Measurements from ENCODE around the gene PCDHGA5. TPM values are rescaled to one million over a fixed set of nuclear protein-coding genes. Genes with fewer than 3 reads are reported as not detected.
A peak's percentile ranks its signal among the peaks of the same experiment; 100 is the strongest.
"Not testable (repeated sequence)": the region's sequence is repeated elsewhere in the genome, so short reads cannot be mapped to it uniquely, and the experiment has no call there.

PCDHGA5 gene
- total and polyA plus RNA-seq, 11 donors = 1.5 to 9.6 (median 6.4) TPM

DNA sequence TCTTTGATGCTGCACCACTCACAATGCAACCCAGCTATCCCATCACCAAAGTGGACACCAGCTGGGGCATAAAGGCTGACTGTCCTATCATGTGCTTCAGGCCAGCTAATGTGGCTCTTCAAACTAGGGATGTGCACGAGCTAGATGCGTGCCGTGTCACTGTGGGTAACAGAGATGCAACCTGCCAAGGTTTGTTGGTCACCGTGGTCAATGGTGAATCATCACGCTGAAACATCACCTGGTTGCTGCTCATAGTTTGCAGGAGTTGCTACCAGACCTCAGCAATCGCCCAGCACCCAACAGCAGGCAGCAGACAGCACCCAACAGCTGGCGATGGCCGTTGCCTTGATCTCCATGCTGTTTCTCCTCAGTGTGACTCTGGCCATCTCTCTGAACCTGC is 35.7 kb upstream of the PCDHGA5 start:
- Histone ChIP-seq H3K27me3 (peaks cover 0 to 14% (median 0%) of the 10 kb centered on the region in 9 donors), H3K4me1 (peaks cover 0 to 5% (median 0%) of the 10 kb centered on the region in 12 donors), H3K4me3 (no peak overlapping the region), H3K9me3 (peaks cover 0 to 64% (median 23%) of the 10 kb centered on the region in 12 donors), H3K36me3 (peaks cover 0 to 7% (median 0%) of the 10 kb centered on the region in 9 donors), H3K27ac (no peak overlapping the region)
- DNase-seq (no peak), ATAC-seq (no peak)
- TF ChIP-seq POLR2A (IDR thresholded peaks at IDR 0.05) = no peak
- TF ChIP-seq, protein P1, sequence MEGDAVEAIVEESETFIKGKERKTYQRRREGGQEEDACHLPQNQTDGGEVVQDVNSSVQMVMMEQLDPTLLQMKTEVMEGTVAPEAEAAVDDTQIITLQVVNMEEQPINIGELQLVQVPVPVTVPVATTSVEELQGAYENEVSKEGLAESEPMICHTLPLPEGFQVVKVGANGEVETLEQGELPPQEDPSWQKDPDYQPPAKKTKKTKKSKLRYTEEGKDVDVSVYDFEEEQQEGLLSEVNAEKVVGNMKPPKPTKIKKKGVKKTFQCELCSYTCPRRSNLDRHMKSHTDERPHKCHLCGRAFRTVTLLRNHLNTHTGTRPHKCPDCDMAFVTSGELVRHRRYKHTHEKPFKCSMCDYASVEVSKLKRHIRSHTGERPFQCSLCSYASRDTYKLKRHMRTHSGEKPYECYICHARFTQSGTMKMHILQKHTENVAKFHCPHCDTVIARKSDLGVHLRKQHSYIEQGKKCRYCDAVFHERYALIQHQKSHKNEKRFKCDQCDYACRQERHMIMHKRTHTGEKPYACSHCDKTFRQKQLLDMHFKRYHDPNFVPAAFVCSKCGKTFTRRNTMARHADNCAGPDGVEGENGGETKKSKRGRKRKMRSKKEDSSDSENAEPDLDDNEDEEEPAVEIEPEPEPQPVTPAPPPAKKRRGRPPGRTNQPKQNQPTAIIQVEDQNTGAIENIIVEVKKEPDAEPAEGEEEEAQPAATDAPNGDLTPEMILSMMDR (IDR thresholded peaks at IDR 0.05) = no peak
- intact Hi-C loops (cut with DNase I) = loop anchor here in 4 of 10 donors (5.0 to 10.0 kb wide), 3 partner anchors 197 to 237 kb away; no protein-coding TSS in a partner anchor
- 80 to 85% (median 82%) methylated on average over 7 to 8 of the region's 8 CpGs for WGBS, 4 donors

DNA sequence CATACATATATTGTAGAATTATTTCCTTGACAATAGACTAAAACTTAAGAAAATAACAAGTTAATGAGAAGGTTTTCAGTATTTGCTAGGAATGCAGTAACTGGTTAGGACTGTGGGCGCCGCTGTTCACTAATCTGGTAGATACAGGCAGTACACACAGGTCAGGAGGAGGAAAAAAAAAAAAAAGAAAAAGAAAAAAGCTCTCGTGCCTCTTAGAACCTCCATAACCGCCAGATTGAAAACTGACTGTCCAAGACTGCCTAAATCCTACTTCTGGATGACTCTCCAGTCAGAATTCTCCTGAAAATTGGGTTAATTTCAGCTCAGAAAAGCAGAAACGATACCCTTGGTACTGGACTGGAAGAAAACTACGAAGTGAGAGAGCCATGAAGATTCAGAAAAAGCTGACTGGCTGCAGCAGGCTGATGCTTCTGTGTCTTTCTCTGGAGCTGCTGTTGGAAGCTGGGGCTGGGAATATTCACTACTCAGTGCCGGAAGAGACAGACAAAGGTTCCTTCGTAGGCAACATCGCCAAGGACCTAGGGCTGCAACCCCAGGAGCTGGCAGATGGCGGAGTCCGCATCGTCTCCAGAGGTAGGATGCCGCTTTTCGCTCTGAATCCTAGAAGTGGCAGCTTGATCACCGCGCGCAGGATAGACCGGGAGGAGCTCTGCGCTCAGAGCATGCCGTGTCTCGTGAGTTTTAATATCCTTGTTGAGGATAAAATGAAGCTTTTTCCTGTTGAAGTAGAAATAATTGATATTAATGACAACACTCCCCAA is 33.5 kb upstream of the PCDHGA5 start, which contains the start of gene PCDHGA1:
Gene PCDHGA1, plus strand, starts transcription at position 216 of the 782 bp plus-strand sequence.
- H3K4me3 ChIP-seq = peak within 1 kb of the TSS in 10 of 12 donors; percentile 20 to 49 (median 34)
- ATAC-seq (peak; percentile 51 to 70 (median 63)), DNase-seq (peak in 2 of 5 donors; percentile 44 to 47)
- WGBS, 4 donors = 22 to 34% (median 30%) methylated on average over 21 of the region's 21 CpGs
- peak within 1 kb of the TSS in 8 of 12 donors; percentile 16 to 73 (median 52) for H3K27ac ChIP-seq
- peaks cover 0 to 35% (median 0%) of the 10 kb centered on the region in 9 donors for H3K27me3 ChIP-seq
- H3K4me1 ChIP-seq = peaks cover 0 to 5% (median 0%) of the 10 kb centered on the region in 12 donors
- H3K36me3 ChIP-seq = peaks cover 0 to 7% (median 0%) of the 10 kb centered on the region in 9 donors
- intact Hi-C loops (cut with DNase I) = loop anchor here in 3 of 10 donors (5.0 to 10.0 kb wide), 3 partner anchors 82 to 194 kb away; partner anchors contain the start of genes PCDHB14 (in 1 of the 3) and PCDHGA10 (in 1 of the 3)
- TF ChIP-seq, protein P1 (IDR thresholded peaks at IDR 0.05) = peak in 10 of 12 donors; percentile 27 to 58 (median 44)
- no peak for TF ChIP-seq POLR2A (IDR thresholded peaks at IDR 0.05)
- H3K9me3 ChIP-seq = peaks cover 0 to 87% (median 22%) of the 10 kb centered on the region in 12 donors

DNA sequence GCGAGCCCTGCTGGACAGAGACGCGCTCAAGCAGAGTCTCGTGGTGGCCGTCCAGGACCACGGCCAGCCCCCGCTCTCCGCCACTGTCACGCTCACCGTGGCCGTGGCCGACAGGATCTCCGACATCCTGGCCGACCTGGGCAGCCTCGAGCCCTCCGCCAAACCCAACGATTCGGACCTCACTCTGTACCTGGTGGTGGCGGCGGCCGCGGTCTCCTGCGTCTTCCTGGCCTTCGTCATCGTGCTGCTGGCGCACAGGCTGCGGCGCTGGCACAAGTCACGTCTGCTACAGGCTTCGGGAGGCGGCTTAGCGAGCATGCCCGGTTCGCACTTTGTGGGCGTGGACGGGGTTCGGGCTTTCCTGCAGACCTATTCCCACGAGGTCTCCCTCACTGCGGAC is 31.4 kb upstream of the PCDHGA5 start:
- not testable (repeated sequence) for ATAC-seq, H3K36me3 ChIP-seq, H3K4me1 ChIP-seq, H3K4me3 ChIP-seq, H3K27ac ChIP-seq
- intact Hi-C loops (cut with DNase I) = loop anchor here in 3 of 10 donors (5.0 to 10.0 kb wide), 3 partner anchors 80 to 192 kb away; partner anchors contain the start of genes PCDHB14 (in 1 of the 3) and PCDHGA10 (in 1 of the 3)
- Histone ChIP-seq H3K9me3 (peaks cover 0 to 99% (median 24%) of the 10 kb centered on the region in 12 donors), H3K27me3 (peaks cover 0 to 35% (median 0%) of the 10 kb centered on the region in 9 donors)
- 30 to 58% (median 48%) methylated on average over 7 to 39 of the region's 39 CpGs for WGBS, 4 donors
- peak in 1 of 5 donors; percentile 43 for DNase-seq

DNA sequence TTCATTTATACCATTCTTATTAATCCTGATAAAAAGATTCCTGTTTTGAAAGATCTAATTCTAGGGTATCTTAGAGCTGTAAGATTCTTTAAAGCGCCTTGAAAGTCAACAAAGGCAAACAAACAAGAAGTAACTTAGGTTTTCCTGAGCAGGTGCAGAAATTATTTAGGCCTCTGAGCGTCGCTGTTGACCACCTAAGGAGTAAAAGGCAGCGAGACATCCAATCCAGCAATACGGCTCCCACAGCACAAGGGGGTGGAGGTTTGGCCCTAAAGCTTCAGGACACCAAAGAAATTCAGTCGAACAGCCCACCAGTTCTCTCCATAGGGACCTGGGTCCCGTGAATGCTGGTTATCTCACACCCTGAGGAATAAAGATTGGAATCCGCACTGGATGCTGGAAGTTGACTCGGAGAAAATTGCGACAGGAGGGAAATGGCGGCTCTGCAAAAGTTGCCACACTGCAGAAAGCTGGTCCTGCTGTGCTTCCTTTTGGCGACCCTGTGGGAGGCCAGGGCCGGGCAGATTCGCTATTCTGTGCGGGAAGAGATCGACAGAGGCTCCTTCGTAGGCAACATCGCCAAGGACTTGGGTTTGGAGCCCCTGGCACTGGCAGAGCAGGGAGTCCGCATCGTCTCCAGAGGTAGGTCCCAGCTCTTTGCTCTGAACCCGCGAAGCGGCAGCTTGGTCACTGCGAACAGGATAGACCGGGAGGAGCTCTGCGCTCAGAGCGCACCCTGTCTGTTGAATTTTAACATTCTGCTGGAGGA is 25.2 kb upstream of the PCDHGA5 start, which contains the start of gene PCDHGA2:
Gene PCDHGA2, plus strand, starts transcription at position 223 of the 769 bp plus-strand sequence.
- H3K4me3 ChIP-seq = peak within 1 kb of the TSS; percentile 3 to 61 (median 51)
- peaks cover 0 to 7% (median 0%) of the 10 kb centered on the region in 12 donors for H3K4me1 ChIP-seq
- H3K27ac ChIP-seq = peak within 1 kb of the TSS; percentile 21 to 82 (median 75)
- DNase-seq = peak in 2 of 5 donors; percentile 52 to 54
- peaks cover 0 to 99% (median 40%) of the 10 kb centered on the region in 12 donors for H3K9me3 ChIP-seq
- TF ChIP-seq, protein P1 (IDR thresholded peaks at IDR 0.05) = peak; percentile 30 to 73 (median 53)
- no peak for TF ChIP-seq POLR2A (IDR thresholded peaks at IDR 0.05)
- H3K27me3 ChIP-seq = peaks cover 0 to 34% (median 0%) of the 10 kb centered on the region in 9 donors
- peak; percentile 66 to 70 (median 69) for ATAC-seq
- no peaks in the 10 kb centered on the region for H3K36me3 ChIP-seq
- 7 to 12% (median 8%) methylated on average over 26 to 27 of the region's 27 CpGs for WGBS, 4 donors
- intact Hi-C loops (cut with DNase I) = loop anchor here in 5 of 10 donors (2.0 to 10.0 kb wide), 4 partner anchors 114 to 224 kb away; partner anchors contain the start of gene PCDHB14 (in 1 of the 5)

DNA sequence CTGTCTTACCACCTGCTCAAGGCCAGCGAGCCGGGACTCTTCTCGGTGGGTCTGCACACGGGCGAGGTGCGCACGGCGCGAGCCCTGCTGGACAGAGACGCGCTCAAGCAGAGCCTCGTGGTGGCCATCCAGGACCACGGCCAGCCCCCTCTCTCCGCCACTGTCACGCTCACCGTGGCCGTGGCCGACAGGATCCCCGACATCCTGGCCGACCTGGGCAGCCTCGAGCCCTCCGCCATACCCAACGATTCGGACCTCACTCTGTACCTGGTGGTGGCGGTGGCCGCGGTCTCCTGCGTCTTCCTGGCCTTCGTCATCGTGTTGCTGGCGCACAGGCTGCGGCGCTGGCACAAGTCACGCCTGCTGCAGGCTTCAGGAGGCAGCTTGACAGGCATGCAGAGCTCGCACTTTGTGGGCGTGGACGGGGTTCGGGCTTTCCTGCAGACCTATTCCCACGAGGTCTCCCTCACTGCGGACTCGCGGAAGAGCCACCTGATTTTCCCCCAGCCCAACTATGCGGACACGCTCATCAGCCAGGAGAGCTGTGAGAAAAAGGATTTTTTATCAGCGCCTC is 23.1 kb upstream of the PCDHGA5 start:
- Histone ChIP-seq H3K27ac (peak overlapping the region in 3 of 12 donors; percentile 73 to 82 (median 81)), H3K4me3 (peak overlapping the region in 11 of 12 donors; percentile 1 to 61 (median 38)), H3K9me3 (peaks cover 0 to 98% (median 46%) of the 10 kb centered on the region in 12 donors), H3K27me3 (peaks cover 0 to 28% (median 0%) of the 10 kb centered on the region in 9 donors)
- WGBS, 4 donors = 54 to 72% (median 65%) methylated on average over 34 to 45 of the region's 45 CpGs
- intact Hi-C loops (cut with DNase I) = loop anchor here in 3 of 10 donors (5.0 to 10.0 kb wide), 4 partner anchors 64 to 221 kb away; partner anchors contain the start of genes PCDHGA9 (in 1 of the 3) and PCDHGB6 (in 1 of the 3)
- not testable (repeated sequence) for H3K4me1 ChIP-seq, ATAC-seq, H3K36me3 ChIP-seq
- DNase-seq = peak in 1 of 5 donors; percentile 66
